ENCODE measurements around the gene PLK1. TPM values are rescaled to one million over a fixed set of nuclear protein-coding genes. Genes with fewer than 3 reads are reported as not detected.

PLK1 gene
- total and polyA plus RNA-seq, 2 of the 13 experiments (the other 11 are each of a cell fraction or from before 2014, with no cell fraction given) = 71.5 to 76.3 TPM

DNA sequence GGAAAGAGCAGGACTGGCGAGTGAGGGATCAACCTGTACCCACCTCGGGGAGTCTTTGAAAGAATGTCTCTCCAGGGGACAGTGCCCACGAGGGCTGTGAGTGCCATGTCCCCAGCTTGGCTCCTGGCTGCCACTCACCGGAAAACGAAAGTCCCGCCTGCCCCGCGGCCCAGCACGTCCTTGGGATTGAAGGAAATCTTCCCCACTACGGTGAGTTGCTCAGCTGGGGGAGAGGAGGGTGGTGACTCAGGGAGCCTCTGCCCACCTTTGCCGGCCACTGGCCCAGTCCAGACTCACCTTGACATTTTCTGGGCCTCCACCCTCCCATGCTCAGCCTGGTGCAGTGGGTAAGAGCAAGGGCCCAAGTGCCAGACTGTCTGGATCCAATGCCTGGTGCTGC lies 17.1 kb downstream of the PLK1 start:
- H3K4me2 ChIP-seq (ENCODE audit: low read depth, low read length) = peak overlapping the region; percentile 52
- in situ Hi-C loops (cut with HindIII; ENCODE audit: extremely low pct_ligation_motif_present, low pct_unique_long_range_greater_than_20kb) (no loop called here), intact Hi-C loops (cut with micrococcal nuclease; ENCODE audit: unreplicated experiment) (no loop called here)
- no peak overlapping the region for H3K9ac ChIP-seq (ENCODE audit: insufficient read depth, low read depth, low read length)
- H4K20me1 ChIP-seq (ENCODE audit: insufficient read depth, low read length) = no peaks in the 10 kb centered on the region; the same call in 1 of the 2 replicates
- TF ChIP-seq KMT2B (CRISPR knock-in tag; IDR thresholded peaks at IDR 0.05) = no peak
- 0 out of 2 replicates have a peak, but pooled peaks have one; percentile 11 for TF ChIP-seq ZNF224 (CRISPR knock-in tag; IDR thresholded peaks at IDR 0.05)
- TF ChIP-seq, protein P1, sequence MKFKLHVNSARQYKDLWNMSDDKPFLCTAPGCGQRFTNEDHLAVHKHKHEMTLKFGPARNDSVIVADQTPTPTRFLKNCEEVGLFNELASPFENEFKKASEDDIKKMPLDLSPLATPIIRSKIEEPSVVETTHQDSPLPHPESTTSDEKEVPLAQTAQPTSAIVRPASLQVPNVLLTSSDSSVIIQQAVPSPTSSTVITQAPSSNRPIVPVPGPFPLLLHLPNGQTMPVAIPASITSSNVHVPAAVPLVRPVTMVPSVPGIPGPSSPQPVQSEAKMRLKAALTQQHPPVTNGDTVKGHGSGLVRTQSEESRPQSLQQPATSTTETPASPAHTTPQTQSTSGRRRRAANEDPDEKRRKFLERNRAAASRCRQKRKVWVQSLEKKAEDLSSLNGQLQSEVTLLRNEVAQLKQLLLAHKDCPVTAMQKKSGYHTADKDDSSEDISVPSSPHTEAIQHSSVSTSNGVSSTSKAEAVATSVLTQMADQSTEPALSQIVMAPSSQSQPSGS (CRISPR knock-in tag; IDR thresholded peaks at IDR 0.05) = no peak
- no peak for TF ChIP-seq SETDB1 (CRISPR knock-in tag; IDR thresholded peaks at IDR 0.05; ENCODE audit: borderline replicate concordance)
- no peak for TF ChIP-seq ZNF737 (CRISPR knock-in tag; IDR thresholded peaks at IDR 0.05; ENCODE audit: borderline replicate concordance)
- TF ChIP-seq ZMYM3 (CRISPR knock-in tag; IDR thresholded peaks at IDR 0.05) = 0 out of 2 replicates have a peak, but pooled peaks have one; percentile 36
- no peak for TF ChIP-seq KAT8 (CRISPR knock-in tag; IDR thresholded peaks at IDR 0.05)
- 0 out of 2 replicates have a peak, but pooled peaks have one; percentile 16 for TF ChIP-seq NRL (CRISPR knock-in tag; IDR thresholded peaks at IDR 0.05; ENCODE audit: borderline replicate concordance)
- TF ChIP-seq ZNF772 (CRISPR knock-in tag; IDR thresholded peaks at IDR 0.05) = no peak; the same call in 1 of the 2 replicates
- no peak for TF ChIP-seq KLF16 (CRISPR knock-in tag; IDR thresholded peaks at IDR 0.05)
- 0 out of 2 replicates have a peak, but pooled peaks have one; percentile 1 for TF ChIP-seq MXD4 (CRISPR knock-in tag; IDR thresholded peaks at IDR 0.05)
- TF ChIP-seq NONO (IDR thresholded peaks at IDR 0.05) = no peak
- no peak for TF ChIP-seq NONO (CRISPR knock-in tag; conservative IDR thresholded peaks at IDR 0.05)
- TF ChIP-seq NFIB (CRISPR knock-in tag; IDR thresholded peaks at IDR 0.05; ENCODE audit: borderline replicate concordance) = no peak
- no peak for TF ChIP-seq ZNF333 (CRISPR knock-in tag; IDR thresholded peaks at IDR 0.05; ENCODE audit: borderline replicate concordance)
- TF ChIP-seq ZNF121 (CRISPR knock-in tag; IDR thresholded peaks at IDR 0.05) = 0 out of 2 replicates have a peak, but pooled peaks have one; percentile 58
- no peak for TF ChIP-seq RBM39 (IDR thresholded peaks at IDR 0.05; ENCODE audit: low read depth, low read length, poor library complexity, severe bottlenecking)
- no peak for TF ChIP-seq PPARG (CRISPR knock-in tag; conservative IDR thresholded peaks at IDR 0.05)
- no peak for TF ChIP-seq ZNF383 (CRISPR knock-in tag; IDR thresholded peaks at IDR 0.05; ENCODE audit: borderline replicate concordance)
- peak; percentile 2 for TF ChIP-seq AGO1 (IDR thresholded peaks at IDR 0.05; ENCODE audit: low read depth, low read length, poor library complexity, severe bottlenecking)
- 0 out of 2 replicates have a peak, but pooled peaks have one; percentile 7 for TF ChIP-seq TAF1 (CRISPR knock-in tag; IDR thresholded peaks at IDR 0.05)
- POLR2A ChIA-PET = no interaction called here
- H3K4me1 ChIP-seq (ENCODE audit: insufficient read depth, low read length) = peaks cover 28% of the 10 kb centered on the region
- ATAC-seq = no peak
- H2AFZ ChIP-seq (ENCODE audit: low read length) = no peak overlapping the region
- WGBS (ENCODE audit: low lambda C conversion rate) = 47% methylated on average over 11 of the region's 11 CpGs
- BruUV-seq (replicated peaks) = no TSS peak
- no peaks in the 10 kb centered on the region for H3K27me3 ChIP-seq (ENCODE audit: control insufficient read depth in 1 of 2, insufficient read depth in 2 of 2, low read length in 2 of 2)
- H3K27ac ChIP-seq (ENCODE audit: extremely low read length, insufficient read depth, low read length) = no peak overlapping the region
- no peaks in the 10 kb centered on the region for H3K79me2 ChIP-seq (ENCODE audit: insufficient read depth, low read length)
- no peak for FAIRE-seq
- DNase-seq (ENCODE audit: low spot score) = no peak
- CTCF ChIA-PET (ENCODE audit: low intra/inter-chr PET ratio, low total read pairs) = no interaction called here
- H3K36me3 ChIP-seq (replicated peaks in 1 of 2; ENCODE audit: control insufficient read depth in 1 of 2, insufficient read depth in 2 of 2, low read length in 2 of 2) = peaks cover 13 to 16% of the 10 kb centered on the region in 2 experiments
- H3K4me3 ChIP-seq (replicated peaks in 1 of 3; ENCODE audit: insufficient read depth in 1 of 3, low read depth in 2 of 3, low read length in 3 of 3) = peak overlapping the region in 1 of 3 experiments; percentile 36; a peak in 1 of 6 replicates
- H3K9me3 ChIP-seq (ENCODE audit: low read length) = no peaks in the 10 kb centered on the region

Measured in HepG2 (cell line).